GM18526 (cell line): Measurements from ENCODE around the gene RGS7.

Experiments used
- POLR2A ChIP-seq: IDR thresholded peaks from 3 replicates; pipeline ENCODE4 v1.6.1; 2011; ENCODE audit not compliant: insufficient read length; ENCODE audit errors: extremely low read depth

RGS7 gene

GRCh38 chr1:241024834-241025233 is 332.2 kb downstream of the RGS7 start:
- no peak for TF ChIP-seq POLR2A

GRCh38 chr1:241022366-241022765 is 334.6 kb downstream of the RGS7 start:
- no peak for TF ChIP-seq POLR2A

- TF ChIP-seq POLR2A, result no peak
Observed at GRCh38 chr1:241020851-241021697, 335.9 kb downstream of the RGS7 start.

DNA sequence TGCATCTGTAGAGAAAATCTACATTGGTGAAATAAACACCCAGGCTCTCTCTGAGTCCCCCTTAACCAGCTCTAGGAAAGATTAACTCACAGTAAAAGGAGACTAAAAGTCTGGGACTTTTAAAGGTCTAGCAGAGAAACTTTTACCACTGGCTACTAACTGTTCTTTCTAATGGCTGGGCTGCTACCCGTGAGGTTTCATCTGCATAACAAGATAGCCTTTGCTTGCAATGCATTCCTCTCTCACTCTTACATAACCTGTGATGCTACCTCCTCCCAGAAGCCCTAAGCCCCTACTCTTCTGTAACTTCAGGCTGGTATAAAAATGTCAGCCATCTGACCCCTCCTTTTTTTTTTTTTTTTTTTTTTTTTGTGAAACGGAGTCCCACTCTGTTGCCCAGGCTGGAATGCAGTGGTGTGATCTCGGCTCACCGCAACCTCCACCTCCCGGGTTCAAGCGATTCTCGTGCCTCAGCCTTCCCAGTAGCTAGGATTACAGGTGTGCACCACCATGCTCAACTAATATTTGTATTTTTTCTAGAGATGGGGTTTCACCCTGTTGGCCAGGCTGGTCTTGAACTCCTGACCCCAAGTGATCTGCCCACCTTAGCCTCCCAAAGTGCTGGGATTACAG is 344.2 kb downstream of the RGS7 start:
- TF ChIP-seq POLR2A, result no peak

DNA sequence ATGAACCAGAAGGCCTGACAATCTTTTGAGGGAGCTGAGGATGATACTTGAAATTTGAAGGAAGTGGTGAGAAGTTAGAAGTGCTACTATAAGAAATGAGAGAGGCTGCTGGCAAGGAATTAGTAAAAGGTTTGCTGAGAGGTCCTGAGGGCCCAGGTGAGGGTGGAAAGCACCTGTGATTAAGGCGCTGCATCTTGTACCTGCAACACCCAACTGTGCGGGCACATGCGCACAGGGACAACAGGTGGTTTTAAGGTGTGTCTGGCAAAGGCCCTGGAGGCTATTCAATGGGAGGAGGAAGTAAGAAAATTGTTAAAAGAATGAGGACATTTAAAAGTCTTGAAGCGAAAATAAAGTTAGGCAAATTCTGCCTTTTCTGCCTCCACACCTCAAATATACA is 349.3 kb downstream of the RGS7 start:
- TF ChIP-seq POLR2A, result no peak

- no peak for TF ChIP-seq POLR2A
Observed at GRCh38 chr1:240999826-241000225, 357.2 kb downstream of the RGS7 start.

- no peak for TF ChIP-seq POLR2A
Observed at GRCh38 chr1:240998441-240999015, 358.5 kb downstream of the RGS7 start.

- TF ChIP-seq POLR2A, result no peak
Observed at GRCh38 chr1:240998024-240998423, 359.0 kb downstream of the RGS7 start.

DNA sequence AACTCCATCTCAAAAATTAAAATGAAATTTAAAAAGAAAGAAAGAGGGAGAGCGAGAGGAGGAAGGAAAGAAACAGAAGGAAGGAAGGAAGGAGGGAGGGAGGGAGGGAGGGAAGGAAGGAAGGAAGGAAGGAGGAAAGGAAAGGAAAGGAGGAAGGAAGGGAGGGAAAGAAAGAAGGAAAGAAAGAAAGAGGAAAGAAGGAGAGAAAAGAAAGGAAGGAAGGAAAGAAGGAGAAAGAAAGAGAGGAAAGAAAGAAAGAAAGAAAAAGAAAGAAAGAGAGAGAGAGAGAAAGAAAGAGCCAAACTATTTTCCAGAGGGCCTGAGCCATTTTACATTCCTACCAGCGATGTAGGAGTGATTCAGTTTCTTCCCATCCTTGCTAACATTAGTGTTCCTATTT is 364.0 kb downstream of the RGS7 start:
- TF ChIP-seq POLR2A, result no peak

DNA sequence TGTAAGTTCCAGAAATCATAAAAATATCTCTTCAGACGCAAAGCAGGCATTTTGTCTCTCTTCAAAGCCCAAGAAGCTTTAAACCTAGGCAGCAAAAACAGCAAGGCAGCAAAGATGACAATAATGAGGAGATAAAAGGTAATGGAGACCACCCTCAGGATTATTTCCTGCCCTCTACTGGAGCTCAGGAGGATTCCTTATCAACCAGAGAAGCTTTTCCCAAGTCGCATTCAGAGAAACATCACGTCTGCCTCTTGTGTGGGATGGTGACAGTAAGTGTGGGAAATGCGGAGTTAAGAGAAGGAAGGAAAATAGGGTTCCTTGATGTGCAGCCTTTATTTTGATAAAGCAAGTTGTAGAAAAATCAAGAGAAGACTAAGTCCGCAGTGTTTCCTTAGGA is 365.8 kb downstream of the RGS7 start:
- TF ChIP-seq POLR2A, result no peak

GRCh38 chr1:240987928-240988327 is 369.1 kb downstream of the RGS7 start:
- TF ChIP-seq POLR2A, result no peak

GRCh38 chr1:240985081-240985480 is 371.9 kb downstream of the RGS7 start:
- TF ChIP-seq POLR2A, result no peak

- no peak for TF ChIP-seq POLR2A
Observed at GRCh38 chr1:240980342-240980741, 376.7 kb downstream of the RGS7 start.

GRCh38 chr1:240976685-240977084 is 380.3 kb downstream of the RGS7 start:
- TF ChIP-seq POLR2A, result no peak

DNA sequence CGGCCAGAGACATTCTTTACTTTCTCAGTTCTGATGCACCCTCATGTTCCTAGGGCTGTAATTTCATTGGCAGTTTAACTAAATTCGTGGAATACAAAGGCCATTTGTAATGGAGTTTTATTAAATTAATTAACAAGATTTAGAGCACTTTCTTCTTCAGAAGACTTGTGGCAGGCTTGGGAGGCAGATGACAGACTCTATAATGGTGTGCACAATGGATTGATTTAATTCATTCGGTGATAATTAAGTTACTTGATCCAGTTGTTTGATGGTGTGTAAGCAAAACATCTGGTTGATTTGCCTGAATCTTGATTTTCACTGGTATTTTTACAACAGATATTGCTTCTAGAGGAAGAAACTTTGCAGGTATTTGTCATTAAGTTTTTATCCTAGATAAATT is 383.1 kb downstream of the RGS7 start:
- no peak for TF ChIP-seq POLR2A

DNA sequence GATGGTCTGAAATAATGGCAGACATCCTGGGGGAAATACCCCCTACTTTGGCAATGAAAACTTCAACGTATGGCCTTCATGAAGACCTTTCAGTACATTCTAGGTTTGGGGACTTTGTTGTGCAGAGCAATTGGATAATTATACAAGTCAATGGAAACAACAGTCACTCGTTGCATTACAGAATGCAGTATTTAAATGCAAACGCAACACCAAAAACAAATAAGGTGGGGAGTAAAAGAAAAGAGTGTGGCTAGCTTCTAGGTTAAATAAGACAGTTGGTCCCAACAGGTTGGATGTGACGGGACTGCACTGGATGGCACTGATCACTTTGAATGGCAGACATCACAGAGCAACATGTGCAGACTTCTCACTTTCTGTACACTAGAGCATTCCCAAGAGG is 386.8 kb downstream of the RGS7 start:
- TF ChIP-seq POLR2A, result no peak

DNA sequence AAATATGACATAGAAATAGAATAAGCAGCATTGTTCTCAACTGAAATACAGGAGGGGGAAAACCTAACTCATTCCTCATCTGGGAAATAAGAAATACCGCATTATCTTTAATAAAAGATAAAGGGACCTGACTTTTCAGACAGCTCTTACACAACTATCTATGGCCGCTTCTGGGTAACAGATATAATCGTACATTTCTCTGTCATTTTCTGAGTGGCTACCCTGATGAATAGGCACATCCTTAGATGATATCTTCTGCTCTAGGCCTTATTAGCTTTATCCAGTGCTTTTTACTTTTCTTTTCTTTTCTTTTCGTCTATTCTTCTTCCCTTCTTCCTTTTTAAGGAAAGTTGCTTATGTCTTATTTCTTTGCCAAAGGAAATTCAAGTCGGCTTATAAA is 388.1 kb downstream of the RGS7 start:
- no peak for TF ChIP-seq POLR2A
